Body of pancreas (tissue), 4 donors: Measurements from ENCODE around the gene GRK6. TPM values are rescaled to one million over a fixed set of nuclear protein-coding genes. Genes with fewer than 3 reads are reported as not detected.

Experiments
- ATAC-seq: fragments of 150-250 bp; one replicate; pipeline ENCODE4 v1.9.1; 2016
- DNase-seq, 4 donors: peaks; one replicate each; pipeline ENCODE4 v3.0.0-alpha.2; 2019
- H3K27ac ChIP-seq, 4 donors: fragments of 200-600 bp; sonication (generic); 1 replicate in 3 of 4; 2 replicates in 1 of 4; pipeline versions ENCODE4 v1.5.1 to v1.6.1; 2016 to 2019; ENCODE audit warnings: mild to moderate bottlenecking in 1 of 4, mixed read lengths in 1 of 4, moderate library complexity in 1 of 4
- H3K27me3 ChIP-seq, 2 donors: fragments of 200-600 bp; sonication (generic); one replicate each; pipeline ENCODE4 v1.6.0; 2016; ENCODE audit warnings: mild to moderate bottlenecking in 1 of 2
- H3K36me3 ChIP-seq, 2 donors: fragments of 200-600 bp; sonication (generic); replicated peaks in 1 of 2; 2 replicates each; pipeline ENCODE4 v1.5.1; 2016; ENCODE audit warnings: low read depth in 2 of 2; ENCODE audit not compliant: insufficient read depth in 1 of 2
- H3K4me1 ChIP-seq: fragments of 200-600 bp; sonication (generic); one replicate; pipeline ENCODE4 v1.6.0; 2016
- H3K4me3 ChIP-seq, 2 donors: fragments of 200-600 bp; sonication (generic); 1 replicate in 1 of 2; 2 replicates in 1 of 2; pipeline ENCODE4 v1.5.1; 2016 to 2019
- H3K9me3 ChIP-seq, 3 donors: fragments of 200-600 bp; sonication (generic); 1 replicate in 2 of 3; 2 replicates in 1 of 3; pipeline ENCODE4 v1.5.1; 2016
- CTCF ChIP-seq, 7 experiments: fragments of 450-650 bp in 4 of 7; fragments of 200-600 bp in 3 of 7; sonication (generic) in 3 of 7; IDR thresholded peaks; one replicate each; pipeline ENCODE4 v1.5.1; 2016 to 2019; ENCODE audit warnings: antibody characterized with exemption in 7 of 7
- POLR2A ChIP-seq, 3 donors: fragments of 450-650 bp; IDR thresholded peaks; one replicate each; pipeline ENCODE4 v1.6.1; 2016; ENCODE audit warnings: antibody characterized with exemption in 3 of 3, mild to moderate bottlenecking in 2 of 3
- WGBS, 2 donors: methylation state at CpG; one replicate each; pipeline ENCODE4 v1.1.5; 2017; 5-methylcytosine and 5-hydroxymethylcytosine counted together
- intact Hi-C: fragments of 100-400 bp; cut with DNase I; formaldehyde crosslinking; loops from one replicate; pipeline ENCODE4 v1.15.1; 2023
- total RNA-seq, 2 donors: library from RNA; depleted of rRNA; stranded (reverse); fragments of >200 nt; gene quantifications; one replicate each; pipeline ENCODE4 v1.1.0, GENCODE V29; 2016

Gene GRK6
- total RNA-seq, 2 donors from 2014 or later, result 13.7 to 20.8 TPM

- ATAC-seq, result peak; percentile 80
Measured at GRCh38 chr5:177473443-177474001, 47.0 kb downstream of the GRK6 start, which contains the start of gene DBN1. DBN1 (minus strand) TSS chr5:177473634; CDS start chr5:177473521, 113 bp downstream.

GRCh38 chr5:177474002-177474476 lies 47.6 kb downstream of the GRK6 start:
- WGBS, 2 donors, result 63 to 68% methylated on average over 7 of the region's 7 CpGs
- TF ChIP-seq POLR2A (IDR thresholded peaks at IDR 0.05) (no peak), CTCF (IDR thresholded peaks at IDR 0.05) (no peak)
- H3K27me3 ChIP-seq, result no peaks in the 10 kb centered on the region
- intact Hi-C loops, result loop anchor here (10.0 kb wide), 1 partner anchor 159 kb away; the partner anchor contains the start of gene MXD3
- peaks cover 23% of the 10 kb centered on the region for H3K4me1 ChIP-seq
- H3K9me3 ChIP-seq, result no peaks in the 10 kb centered on the region
- no peaks in the 10 kb centered on the region for H3K36me3 ChIP-seq
- no peak overlapping the region for H3K4me3 ChIP-seq
- DNase-seq (no peak), ATAC-seq (no peak)
- peak overlapping the region in 1 of 4 donors; percentile 47 for H3K27ac ChIP-seq

More at GRCh38 chr5:177473443-177474001, 47.0 kb downstream of the GRK6 start, which contains the start of gene DBN1:
- no peaks in the 10 kb centered on the region for H3K36me3 ChIP-seq
- WGBS, 2 donors, result 1 to 12% methylated on average over 9 to 58 of the region's 69 CpGs
- H3K9me3 ChIP-seq, result no peaks in the 10 kb centered on the region
- TF ChIP-seq POLR2A (IDR thresholded peaks at IDR 0.05) (peak in 2 of 3 donors; percentile 19 to 25), CTCF (IDR thresholded peaks at IDR 0.05) (no peak)
- intact Hi-C loops, result loop anchor here (10.0 kb wide), 1 partner anchor 159 kb away; the partner anchor contains the start of gene MXD3
- peak within 1 kb of the TSS in 2 of 4 donors; percentile 47 to 48 for H3K27ac ChIP-seq
- peak; percentile 34 to 60 (median 50) for DNase-seq
- H3K4me1 ChIP-seq, result peaks cover 17% of the 10 kb centered on the region
- peak within 1 kb of the TSS; percentile 48 to 57 for H3K4me3 ChIP-seq
- H3K27me3 ChIP-seq, result no peaks in the 10 kb centered on the region

DNA sequence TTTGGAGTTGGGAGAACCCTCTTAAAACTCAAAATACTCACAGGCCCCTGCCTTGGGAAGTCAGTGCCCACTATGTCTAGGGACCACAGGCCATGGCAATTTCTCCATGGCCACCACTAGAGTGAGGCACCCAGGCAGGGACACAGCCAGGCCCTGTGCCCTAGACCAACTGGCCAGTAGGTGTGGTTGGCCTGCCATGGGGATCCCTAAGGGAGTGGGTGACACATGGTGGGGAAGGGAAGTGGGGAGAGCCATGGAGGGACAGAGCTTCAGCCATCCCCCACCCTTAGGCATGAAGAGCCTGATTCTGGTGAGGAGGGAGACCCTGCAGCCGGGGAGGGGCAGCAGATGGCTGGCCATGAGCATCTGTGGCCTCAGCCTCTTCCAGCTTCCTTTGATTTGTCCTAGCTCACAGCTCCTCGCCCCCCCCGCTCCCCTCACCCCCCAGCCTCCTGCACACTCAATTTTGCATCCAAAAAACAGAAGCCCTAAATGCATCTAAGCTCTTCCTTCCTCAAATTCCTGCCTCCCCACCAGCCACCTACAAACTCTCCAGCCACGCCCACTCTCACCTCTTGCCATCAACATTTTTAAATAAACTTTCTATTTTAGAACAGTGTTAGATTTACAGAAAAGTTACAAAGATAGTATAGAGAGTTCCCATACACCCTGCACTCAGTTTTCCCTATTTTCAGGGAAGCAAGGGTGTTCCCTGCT lies 48.5 kb downstream of the GRK6 start:
- WGBS, 2 donors, result 51 to 69% methylated on average over 4 of the region's 4 CpGs
- H3K4me3 ChIP-seq, result no peak overlapping the region
- H3K4me1 ChIP-seq, result peaks cover 32% of the 10 kb centered on the region
- no peaks in the 10 kb centered on the region for H3K27me3 ChIP-seq
- no peak for DNase-seq
- no peak overlapping the region for H3K27ac ChIP-seq
- TF ChIP-seq CTCF (IDR thresholded peaks at IDR 0.05) (no peak), POLR2A (IDR thresholded peaks at IDR 0.05) (no peak)
- intact Hi-C loops, result loop anchor here (10.0 kb wide), 1 partner anchor 160 kb away; the partner anchor contains the start of gene MXD3
- ATAC-seq, result no peak
- H3K36me3 ChIP-seq, result no peaks in the 10 kb centered on the region
- H3K9me3 ChIP-seq, result no peaks in the 10 kb centered on the region

DNA sequence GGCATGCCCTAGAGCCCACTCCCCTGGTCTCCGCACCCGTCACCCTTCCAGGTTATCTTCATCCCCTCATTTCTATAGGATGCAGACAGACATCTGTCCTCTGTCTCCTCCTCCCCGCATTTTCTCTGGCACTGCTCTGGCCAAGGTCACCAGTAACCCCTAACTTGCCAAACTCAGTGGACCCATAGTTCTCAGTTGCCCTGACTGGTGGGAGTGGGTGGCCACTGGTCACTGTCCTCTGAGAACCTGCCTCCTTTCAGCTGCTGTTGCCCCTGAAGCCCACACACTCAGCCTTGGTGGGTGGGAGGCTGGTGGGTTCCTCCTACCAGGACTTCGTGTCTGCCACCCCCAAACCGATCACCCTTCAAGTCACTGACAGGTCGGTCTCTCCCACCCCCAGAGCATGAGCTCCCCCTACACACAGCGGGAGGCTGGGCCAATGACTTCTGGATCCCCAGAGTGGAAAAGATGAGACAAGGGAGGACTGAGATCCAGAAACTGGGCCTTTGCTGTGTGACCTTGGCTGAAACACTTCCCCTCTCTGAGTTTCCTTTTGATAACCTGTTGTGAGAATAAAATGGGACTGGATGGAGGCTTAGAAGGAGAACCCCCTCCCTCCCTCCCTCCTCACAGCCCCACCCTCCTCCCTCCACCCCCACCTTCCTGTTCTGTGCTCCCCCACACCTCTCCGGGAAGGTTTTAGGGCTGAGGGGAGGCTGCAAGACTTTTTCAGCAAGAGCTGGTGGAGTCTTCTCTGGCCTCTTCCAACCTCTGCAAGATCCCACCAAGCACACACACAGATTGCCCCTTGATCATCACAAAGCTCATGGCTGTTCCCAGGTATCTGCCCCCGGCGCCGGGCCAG lies 49.3 kb downstream of the GRK6 start:
- 75 to 76% methylated on average over 11 of the region's 11 CpGs for WGBS, 2 donors
- intact Hi-C loops, result loop anchor here (10.0 kb wide), 1 partner anchor 161 kb away; the partner anchor contains the start of gene MXD3

More for the DNA sequence above, 49.3 kb downstream of the GRK6 start:
- Histone ChIP-seq H3K4me1 (peaks cover 32% of the 10 kb centered on the region), H3K9me3 (no peaks in the 10 kb centered on the region), H3K36me3 (no peaks in the 10 kb centered on the region), H3K27ac (no peak overlapping the region), H3K4me3 (no peak overlapping the region), H3K27me3 (no peaks in the 10 kb centered on the region)
- DNase-seq (no peak), ATAC-seq (no peak)
- no peak for TF ChIP-seq POLR2A (IDR thresholded peaks at IDR 0.05)
- no peak for TF ChIP-seq CTCF (IDR thresholded peaks at IDR 0.05)
